HG02571 (cell line): Measurements from ENCODE around the gene ART1.
"Not testable (repeated sequence)": the region's sequence is repeated elsewhere in the genome, so short reads cannot be mapped to it uniquely, and the experiment has no call there.

Experiments
- ATAC-seq: cut with Tn5 transposase; IDR thresholded peaks from one replicate; pipeline ENCODE4 v1.9.1; 2021; ENCODE audit warnings: mild to moderate bottlenecking, moderate library complexity; ENCODE audit not compliant: unreplicated experiment

ART1 gene

GRCh38 chr11:3644817-3645235 is at the start of gene ART1:
Gene ART1, plus strand, starts transcription at chr11:3645128. Its CDS starts 14,086 bp downstream, at chr11:3659214.
- no peak for ATAC-seq

DNA sequence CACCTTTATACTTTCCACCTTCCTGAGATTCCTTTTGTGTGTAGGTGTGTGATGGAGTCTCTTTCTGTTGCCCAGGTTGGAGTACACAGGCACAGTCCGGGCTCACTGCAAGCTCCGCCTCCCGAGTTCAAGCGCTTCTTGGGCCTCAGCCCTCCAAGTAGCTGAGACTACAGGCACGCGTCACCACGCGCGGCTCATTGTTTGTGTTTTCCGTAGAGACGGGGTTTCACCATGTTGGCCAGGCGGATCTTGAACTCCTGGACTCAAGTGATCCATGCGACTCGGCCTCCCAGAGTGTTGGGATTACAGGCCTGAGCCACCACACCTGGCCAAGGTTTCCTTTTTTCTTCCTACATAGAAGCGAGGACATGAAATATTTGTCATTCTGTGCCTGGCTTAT is 47.2 kb upstream of the ART1 start:
- ATAC-seq = not testable (repeated sequence)

GRCh38 chr11:3600201-3600600 is 44.7 kb upstream of the ART1 start:
- not testable (repeated sequence) for ATAC-seq

DNA sequence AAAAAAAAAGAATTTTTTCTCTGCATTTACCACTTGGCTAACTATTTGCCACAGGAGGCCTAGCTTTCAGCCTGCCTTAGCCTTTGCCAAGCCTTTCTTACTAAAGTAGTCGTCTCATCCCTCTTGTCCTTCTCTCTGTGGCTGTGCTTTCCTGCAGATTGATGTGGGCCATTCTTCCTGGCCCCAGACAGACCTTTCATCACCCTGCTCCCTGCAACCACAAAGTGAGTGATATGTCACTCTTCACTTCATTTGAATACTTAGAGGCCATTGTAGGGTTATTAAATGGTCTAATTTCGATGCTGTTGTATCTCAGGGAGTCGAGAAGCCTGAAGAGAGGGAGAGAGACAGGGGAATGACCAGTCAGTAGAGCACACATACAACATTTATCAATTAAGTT is 40.8 kb upstream of the ART1 start:
- ATAC-seq = no peak

GRCh38 chr11:3605283-3605662 is 39.7 kb upstream of the ART1 start:
- ATAC-seq = no peak

- ATAC-seq = no peak
Measured at GRCh38 chr11:3605771-3606203, 39.1 kb upstream of the ART1 start.

DNA sequence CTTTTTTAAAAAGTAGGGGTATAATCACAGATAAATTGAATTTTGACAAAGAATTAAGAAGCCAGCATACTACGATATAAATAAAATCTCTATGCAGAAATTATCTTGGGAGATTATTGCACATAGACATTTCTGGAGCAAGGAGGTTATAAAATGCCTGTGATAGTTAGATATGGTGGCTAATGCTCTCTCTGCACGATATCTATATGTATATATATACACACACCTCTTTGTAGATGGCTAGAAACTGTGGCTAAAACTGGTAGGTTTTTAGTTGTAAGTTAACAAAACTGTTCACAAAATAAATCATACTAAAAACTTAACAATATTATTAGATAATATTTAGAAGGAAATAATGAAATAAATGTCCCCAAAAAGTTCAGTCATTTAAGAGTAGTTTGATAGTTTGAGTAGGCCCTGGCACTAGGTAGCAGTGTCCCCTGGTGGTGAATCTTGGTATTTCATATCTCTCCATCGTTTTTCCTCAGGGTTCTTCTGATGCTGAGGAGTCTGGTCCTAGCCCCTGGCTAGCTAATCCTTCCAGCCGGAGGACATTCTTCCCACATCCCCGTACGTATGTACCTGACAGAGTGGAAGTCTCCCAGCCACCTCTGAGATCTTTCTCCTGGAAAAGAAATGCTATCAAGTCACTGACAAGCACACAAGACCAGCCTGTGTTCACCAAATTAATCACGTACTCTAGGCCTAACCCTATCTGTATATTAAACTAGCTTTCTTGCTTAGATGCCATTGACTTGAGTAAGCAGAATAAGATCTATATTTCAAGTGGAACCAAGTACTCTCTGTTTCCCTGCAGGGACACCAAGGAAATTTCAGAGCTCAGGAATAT is 35.3 kb upstream of the ART1 start:
- no peak for ATAC-seq

DNA sequence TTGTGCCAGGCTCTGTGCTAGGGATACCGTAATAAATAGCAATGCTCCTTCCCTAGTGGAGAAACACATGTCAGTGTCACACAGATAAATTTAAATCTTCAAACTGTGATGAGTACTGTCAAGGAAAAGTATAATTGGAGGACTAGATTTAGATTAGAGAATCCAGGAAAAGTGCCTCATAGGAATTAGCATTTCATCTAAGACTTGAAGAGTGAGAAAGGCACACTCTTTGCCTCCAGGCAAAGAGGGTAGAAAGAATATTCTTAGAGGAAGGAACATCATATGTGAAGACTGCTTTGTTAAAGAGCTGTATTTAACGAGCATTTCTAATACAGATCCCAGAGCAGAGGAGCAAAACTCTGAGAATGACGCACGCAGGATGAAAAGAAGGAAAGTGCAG is 34.1 kb upstream of the ART1 start:
- ATAC-seq = no peak

DNA sequence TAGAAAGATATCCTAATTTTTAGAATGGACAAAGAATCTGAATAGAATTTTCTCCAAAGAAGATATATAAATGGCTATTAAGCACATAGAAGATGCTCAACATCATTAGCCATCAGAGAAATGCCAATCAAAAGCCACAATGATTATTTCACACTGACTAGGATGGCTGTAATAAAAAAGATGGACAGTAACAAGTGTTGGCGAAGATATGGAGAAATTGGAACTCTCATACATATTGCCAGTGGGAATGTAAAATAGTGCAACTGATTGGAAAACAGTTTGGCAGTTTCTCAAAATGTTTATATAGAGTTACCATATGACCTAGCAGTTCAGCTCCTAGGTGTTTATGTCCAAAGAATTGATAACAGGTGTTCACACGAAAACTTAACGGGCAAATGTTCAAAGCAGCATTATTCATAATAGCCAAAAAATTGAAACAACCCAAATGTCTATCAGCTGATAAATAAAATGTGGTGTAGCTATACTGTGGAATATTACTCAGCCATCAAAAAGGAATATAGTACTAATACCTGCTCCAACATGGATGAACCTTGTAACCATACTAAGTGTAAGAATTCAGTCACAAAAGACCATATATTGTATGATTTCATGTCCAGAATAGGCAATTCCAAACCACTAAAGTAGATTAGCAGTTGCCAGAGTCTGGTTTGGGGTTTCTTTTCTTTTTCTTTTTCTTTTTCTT is 32.8 kb upstream of the ART1 start:
- ATAC-seq = no peak

DNA sequence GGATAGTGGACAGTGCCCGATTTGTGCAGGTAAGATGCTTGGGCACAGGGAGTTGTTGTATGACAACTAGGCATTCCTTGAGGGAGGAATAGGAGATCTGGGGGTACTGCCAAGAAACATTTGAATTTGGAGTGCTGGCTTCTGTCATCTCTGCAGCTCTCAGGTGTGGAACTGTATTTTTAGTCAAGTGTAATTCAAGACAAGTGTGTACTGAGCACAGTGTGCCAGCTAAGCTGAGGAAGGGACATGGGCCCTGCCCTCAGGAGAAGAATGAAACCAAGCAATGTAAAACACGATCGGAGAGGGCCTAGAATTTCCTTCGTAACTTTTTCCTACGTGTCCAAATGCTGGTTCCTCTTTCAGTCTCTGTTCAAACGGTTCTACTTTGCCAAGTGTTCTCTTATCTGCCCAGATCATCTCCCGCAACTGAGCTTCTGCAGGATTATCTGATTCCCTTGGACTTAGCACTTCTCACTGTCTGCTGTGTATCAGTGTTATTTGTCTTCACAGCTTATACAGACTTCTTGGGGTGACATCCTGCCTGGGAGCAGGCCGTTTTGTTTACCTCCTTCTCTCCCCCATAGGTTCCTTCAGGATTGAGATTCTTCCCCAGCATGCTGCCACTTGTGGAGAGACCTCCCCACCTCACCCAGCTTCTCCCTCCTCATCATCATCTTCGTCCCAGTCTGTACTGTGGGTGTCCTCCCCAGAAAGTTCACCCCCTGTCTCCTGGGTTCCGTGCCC is 30.8 kb upstream of the ART1 start:
- ATAC-seq = no peak

DNA sequence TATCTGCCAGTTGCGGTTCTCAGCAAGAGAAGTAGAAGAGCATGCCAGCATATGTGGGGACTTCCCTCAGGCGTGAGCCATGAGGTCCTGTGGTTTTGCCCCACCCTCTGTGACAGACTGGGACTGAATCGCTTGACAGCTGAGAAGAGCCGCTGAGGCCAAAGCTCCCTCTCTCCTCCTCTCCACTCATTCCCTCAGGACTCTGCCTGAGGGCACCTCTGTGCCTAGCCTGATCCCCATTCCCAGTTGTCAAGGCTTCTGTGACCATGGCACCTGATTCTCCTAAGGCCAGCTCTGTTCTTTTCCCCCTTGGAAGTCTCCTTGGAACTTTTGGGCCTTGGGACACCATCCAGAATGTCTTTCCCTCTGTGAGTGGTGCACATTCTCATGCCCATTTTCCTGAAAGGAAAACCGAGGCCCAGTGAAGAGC is 30.2 kb upstream of the ART1 start:
- ATAC-seq = peak; percentile 70

- ATAC-seq = no peak
Measured at GRCh38 chr11:3615998-3616397, 28.9 kb upstream of the ART1 start.

- ATAC-seq = no peak
Measured at GRCh38 chr11:3616721-3617460, 28.0 kb upstream of the ART1 start.

GRCh38 chr11:3617990-3618389 is 26.9 kb upstream of the ART1 start:
- ATAC-seq = no peak

DNA sequence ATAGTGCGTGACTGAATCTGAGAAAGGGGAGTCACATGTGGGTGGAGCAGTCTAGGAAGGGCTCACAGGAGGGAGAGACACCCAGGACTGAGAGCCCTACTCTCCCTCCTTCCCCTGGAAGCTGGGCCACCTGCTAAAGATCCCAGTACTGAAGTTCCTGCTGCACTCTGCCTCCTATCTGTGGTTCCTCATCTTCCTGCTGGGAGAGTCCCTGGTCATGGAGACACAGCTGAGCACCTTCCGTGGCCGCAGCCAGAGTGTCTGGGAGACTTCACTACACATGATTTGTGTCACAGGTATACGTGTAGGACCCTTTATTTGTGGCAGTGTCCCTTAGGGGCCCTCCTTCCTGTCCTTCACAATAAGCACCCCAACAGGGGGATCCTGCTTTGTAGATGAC is 22.4 kb upstream of the ART1 start:
- ATAC-seq = no peak

DNA sequence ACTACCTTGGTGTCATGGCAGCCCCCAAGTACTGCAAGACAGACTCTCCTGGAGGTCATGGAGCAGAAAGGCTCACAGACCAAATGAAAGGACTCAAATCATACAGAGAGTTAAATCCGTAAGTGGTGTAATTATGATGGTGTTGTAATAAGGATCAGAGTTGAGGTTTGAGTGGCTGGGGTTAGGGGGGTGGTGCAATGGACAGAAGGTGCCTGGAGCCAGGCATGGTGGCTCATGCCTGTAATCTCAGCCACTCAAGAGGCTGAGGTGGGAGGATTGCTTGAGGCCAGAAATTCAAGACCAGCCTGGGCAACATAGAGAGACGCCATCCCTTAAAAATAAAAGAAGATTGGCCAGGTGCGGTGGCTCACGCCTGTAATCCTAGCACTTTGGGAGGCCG is 21.8 kb upstream of the ART1 start:
- no peak for ATAC-seq

DNA sequence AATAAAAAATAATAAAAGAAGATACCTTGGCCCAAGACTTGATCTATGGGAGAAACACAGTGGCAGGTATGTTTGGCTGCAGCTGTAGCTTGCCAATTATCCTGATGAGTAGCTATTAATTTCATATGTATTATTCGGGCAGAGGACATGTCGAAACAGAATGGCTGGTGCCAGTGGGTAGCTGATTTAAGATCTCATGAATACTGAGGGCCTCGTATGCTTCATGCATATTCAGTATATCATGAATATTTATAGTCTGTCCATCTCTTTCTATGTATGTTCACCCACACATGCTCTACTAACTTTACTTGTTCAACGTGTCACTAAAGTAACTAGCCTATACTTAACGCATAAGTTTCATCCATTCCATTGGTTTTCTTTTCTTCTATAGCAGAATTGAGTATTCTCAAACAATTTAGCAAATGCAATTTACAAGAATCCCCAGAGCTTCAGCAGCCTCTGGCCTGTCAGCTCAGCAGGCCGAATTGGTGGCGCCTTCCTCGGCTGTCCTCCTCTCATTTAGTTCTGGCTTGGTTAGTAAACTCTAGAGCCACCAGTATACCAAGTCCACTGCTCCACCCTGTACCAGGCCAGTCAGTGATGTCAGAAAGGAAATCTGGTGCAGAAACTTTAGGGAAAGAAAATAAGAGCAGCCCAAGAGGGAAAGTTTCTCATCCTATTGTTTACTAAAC is 21.0 kb upstream of the ART1 start:
- ATAC-seq = no peak

- ATAC-seq = no peak
Measured at GRCh38 chr11:3626250-3626960, 18.5 kb upstream of the ART1 start.

DNA sequence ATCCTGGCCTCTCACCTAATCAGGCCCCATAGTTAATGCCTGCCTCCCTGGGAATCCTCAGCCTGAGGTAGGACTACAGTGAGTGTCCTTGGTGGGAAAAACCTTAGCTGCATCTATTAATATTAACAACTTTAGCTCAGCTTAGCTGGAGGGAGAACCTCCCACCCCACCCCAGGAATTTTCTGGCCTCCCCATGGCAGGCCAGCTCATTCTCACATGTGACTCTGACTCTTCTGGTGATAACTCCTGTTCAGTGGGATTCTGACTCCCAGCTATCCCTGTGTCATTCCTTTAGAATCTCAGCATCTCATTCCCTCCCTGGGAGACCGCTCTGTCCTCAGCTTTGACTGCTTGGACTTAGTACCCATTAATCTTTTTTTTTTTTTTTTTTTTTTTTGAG is 17.6 kb upstream of the ART1 start:
- ATAC-seq = no peak

- ATAC-seq = no peak
Measured at GRCh38 chr11:3631331-3631730, 13.6 kb upstream of the ART1 start.
